Activated B cell treated with CpG ODN at 0.5 μM for 24 hours (primary cell): ENCODE results near the gene BCAT1. TPM values are rescaled to one million over a fixed set of nuclear protein-coding genes. Genes with fewer than 3 reads are reported as not detected.

Source experiments
- ATAC-seq: fragments of 200-7000 bp; cut with Tn5 transposase; one replicate; pipeline ENCODE4 v1.10.0; 2021; ENCODE audit warnings: low read depth, mild to moderate bottlenecking, moderate library complexity
- CTCF ChIA-PET: fragments of 350-600 bp; sonication (Branson Sonifier 250); formaldehyde crosslinking; loops from one replicate; lab custom pipeline; 2021; ENCODE audit warnings: antibody characterized with exemption; lab: Charles Lee
- POLR2A ChIA-PET: fragments of 350-600 bp; sonication (Branson Sonifier 250); formaldehyde crosslinking; loops from one replicate; lab custom pipeline; 2021; ENCODE audit warnings: antibody characterized with exemption; lab: Charles Lee
- DNase-seq: peaks from one replicate; pipeline ENCODE4 v3.0.0; 2022
- H3K27ac Mint-ChIP-seq: one replicate; pipeline ENCODE4 v1.8.0; 2020; ENCODE audit warnings: mixed read lengths
- H3K27me3 Mint-ChIP-seq: one replicate; pipeline ENCODE4 v1.8.0; 2021; ENCODE audit warnings: mixed read lengths
- H3K36me3 Mint-ChIP-seq: one replicate; pipeline ENCODE4 v1.8.0; 2021; ENCODE audit warnings: low read depth, mixed read lengths
- H3K4me1 Mint-ChIP-seq: one replicate; pipeline ENCODE4 v1.8.0; 2021; ENCODE audit warnings: mixed read lengths
- H3K4me3 Mint-ChIP-seq: one replicate; pipeline ENCODE4 v1.8.0; 2020; ENCODE audit warnings: mild to moderate bottlenecking, mixed read lengths
- H3K9me3 Mint-ChIP-seq: one replicate; pipeline ENCODE4 v1.8.0; 2020; ENCODE audit warnings: mixed read lengths
- CTCF ChIP-seq: fragments of 200-600 bp; IDR thresholded peaks from one replicate; pipeline ENCODE4 v1.8.0; 2022; ENCODE audit warnings: antibody characterized with exemption, mild to moderate bottlenecking
- intact Hi-C: fragments of 100-400 bp; cut with micrococcal nuclease; formaldehyde crosslinking; loops from one replicate; pipeline ENCODE4 v1.15.1; 2024
- total RNA-seq: library from RNA; stranded (reverse); gene quantifications from 2 replicates; pipeline ENCODE4 v1.2.3, GENCODE V29; 2022

Gene BCAT1
- total RNA-seq, 1 donor from 2014 or later: 69.6 TPM

GRCh38 chr12:24954261-24954660, 5.4 kb upstream of the BCAT1 start:
- no peaks in the 10 kb centered on the region for H3K9me3 Mint-ChIP-seq
- peaks cover 56% of the 10 kb centered on the region for H3K4me1 Mint-ChIP-seq
- intact Hi-C loops: no loop called here
- DNase-seq (no peak), ATAC-seq (no peak)
- H3K36me3 Mint-ChIP-seq: no peaks in the 10 kb centered on the region
- H3K27me3 Mint-ChIP-seq: no peaks in the 10 kb centered on the region
- CTCF ChIA-PET: no interaction called here
- no peak overlapping the region for H3K4me3 Mint-ChIP-seq
- H3K27ac Mint-ChIP-seq: no peak overlapping the region
- TF ChIP-seq CTCF: no peak
- POLR2A ChIA-PET: no interaction called here

GRCh38 chr12:24952389-24952788, 3.5 kb upstream of the BCAT1 start:
- intact Hi-C loops: no loop called here
- ChIA-PET POLR2A (interaction anchor here (0.6 to 0.9 kb wide), 8 partner anchors 33 to 298 kb away, joined by 3 to 7 read pairs (median 4); partner anchors contain the start of gene KRAS), CTCF (interaction anchor here (0.7 kb wide), 1 partner anchor 190 kb away, joined by 3 read pairs; no protein-coding TSS in a partner anchor)
- no peaks in the 10 kb centered on the region for H3K27me3 Mint-ChIP-seq
- no peak overlapping the region for H3K4me3 Mint-ChIP-seq
- H3K36me3 Mint-ChIP-seq: peaks cover 6% of the 10 kb centered on the region
- no peak for ATAC-seq
- no peaks in the 10 kb centered on the region for H3K9me3 Mint-ChIP-seq
- no peak for DNase-seq
- peaks cover 74% of the 10 kb centered on the region for H3K4me1 Mint-ChIP-seq
- TF ChIP-seq CTCF: no peak
- H3K27ac Mint-ChIP-seq: peak overlapping the region; percentile 42

- Mint-ChIP-seq H3K9me3 (no peaks in the 10 kb centered on the region), H3K4me1 (peaks cover 84% of the 10 kb centered on the region), H3K4me3 (peak overlapping the region; percentile 1), H3K36me3 (peaks cover 9% of the 10 kb centered on the region), H3K27me3 (peaks cover 5% of the 10 kb centered on the region), H3K27ac (no peak overlapping the region)
- ATAC-seq: no peak
- CTCF ChIA-PET: no interaction called here
- TF ChIP-seq CTCF: no peak
- POLR2A ChIA-PET: interaction anchor here (0.5 to 1.8 kb wide), 2 partner anchors 19 to 33 kb away, joined by 4 read pairs; no protein-coding TSS in a partner anchor
- intact Hi-C loops: no loop called here
- no peak for DNase-seq
Measured at GRCh38 chr12:24950231-24950834, 1.4 kb upstream of the BCAT1 start.

- Mint-ChIP-seq H3K4me3 (peak overlapping the region; percentile 97), H3K9me3 (no peaks in the 10 kb centered on the region), H3K27ac (peak overlapping the region; percentile 92), H3K4me1 (peaks cover 68% of the 10 kb centered on the region), H3K36me3 (peaks cover 9% of the 10 kb centered on the region), H3K27me3 (peaks cover 5% of the 10 kb centered on the region)
- POLR2A ChIA-PET: interaction anchor here (0.6 to 2.1 kb wide), 3 partner anchors 26 to 209 kb away, joined by 3 to 8 read pairs (median 5); no protein-coding TSS in a partner anchor
- peak; percentile 24 for DNase-seq
- intact Hi-C loops: loop anchor here (1.0 to 5.0 kb wide), 4 partner anchors 9 to 104 kb away; a partner anchor contains a TSS
- ATAC-seq: peak; percentile 10
- CTCF ChIA-PET: no interaction called here
- TF ChIP-seq CTCF: no peak
Measured at GRCh38 chr12:24948420-24948756, 513 bp downstream of the BCAT1 start.

- Mint-ChIP-seq H3K4me3 (peak overlapping the region; percentile 97), H3K27me3 (peaks cover 5% of the 10 kb centered on the region), H3K9me3 (no peaks in the 10 kb centered on the region), H3K27ac (peak overlapping the region; percentile 92), H3K4me1 (peaks cover 66% of the 10 kb centered on the region), H3K36me3 (peaks cover 9% of the 10 kb centered on the region)
- ATAC-seq (no peak), DNase-seq (no peak)
- ChIA-PET CTCF (no interaction called here), POLR2A (interaction anchor here (0.6 to 2.1 kb wide), 5 partner anchors 8 to 210 kb away, joined by 3 to 8 read pairs (median 5); no protein-coding TSS in a partner anchor)
- intact Hi-C loops: loop anchor here (1.0 to 5.0 kb wide), 4 partner anchors 8 to 105 kb away; a partner anchor contains a TSS
- no peak for TF ChIP-seq CTCF
Measured at GRCh38 chr12:24947541-24948419, 1.1 kb downstream of the BCAT1 start.
